GM12865 (cell line): ENCODE results near the gene ZNF132.

Source experiments
- DNase-seq: peaks from one replicate; pipeline ENCODE4 v3.0.0; 2010; ENCODE audit warnings: low read depth
- H3K4me3 ChIP-seq: 2 replicates; pipeline ENCODE4 v1.5.1; 2011; ENCODE audit warnings: mild to moderate bottlenecking, low read depth, low read length, control low read depth
- TF ChIP-seq, protein P1 (sequence below): IDR thresholded peaks from 2 replicates; pipeline ENCODE4 v1.5.1; 2011; ENCODE audit warnings: low read length, control low read depth, low read depth, inconsistent platforms; ENCODE audit not compliant: insufficient read depth; ENCODE audit errors: missing control alignments

Gene ZNF132

GRCh38 chr19:58466760-58467589 lies 27.0 kb upstream of the ZNF132 start, which contains the start of gene ZNF324:
TSS of gene ZNF324 (plus strand) at chr19:58467080. CDS start at chr19:58469186, 2,106 bp downstream.
- H3K4me3 ChIP-seq, result peak within 1 kb of the TSS; percentile 76
- TF ChIP-seq, protein P1, sequence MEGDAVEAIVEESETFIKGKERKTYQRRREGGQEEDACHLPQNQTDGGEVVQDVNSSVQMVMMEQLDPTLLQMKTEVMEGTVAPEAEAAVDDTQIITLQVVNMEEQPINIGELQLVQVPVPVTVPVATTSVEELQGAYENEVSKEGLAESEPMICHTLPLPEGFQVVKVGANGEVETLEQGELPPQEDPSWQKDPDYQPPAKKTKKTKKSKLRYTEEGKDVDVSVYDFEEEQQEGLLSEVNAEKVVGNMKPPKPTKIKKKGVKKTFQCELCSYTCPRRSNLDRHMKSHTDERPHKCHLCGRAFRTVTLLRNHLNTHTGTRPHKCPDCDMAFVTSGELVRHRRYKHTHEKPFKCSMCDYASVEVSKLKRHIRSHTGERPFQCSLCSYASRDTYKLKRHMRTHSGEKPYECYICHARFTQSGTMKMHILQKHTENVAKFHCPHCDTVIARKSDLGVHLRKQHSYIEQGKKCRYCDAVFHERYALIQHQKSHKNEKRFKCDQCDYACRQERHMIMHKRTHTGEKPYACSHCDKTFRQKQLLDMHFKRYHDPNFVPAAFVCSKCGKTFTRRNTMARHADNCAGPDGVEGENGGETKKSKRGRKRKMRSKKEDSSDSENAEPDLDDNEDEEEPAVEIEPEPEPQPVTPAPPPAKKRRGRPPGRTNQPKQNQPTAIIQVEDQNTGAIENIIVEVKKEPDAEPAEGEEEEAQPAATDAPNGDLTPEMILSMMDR, result no peak
- peak; percentile 98 for DNase-seq

GRCh38 chr19:58466089-58466759 lies 26.3 kb upstream of the ZNF132 start:
- no peak for DNase-seq
- TF ChIP-seq, protein P1, result no peak

GRCh38 chr19:58460039-58460438 lies 20.1 kb upstream of the ZNF132 start:
- DNase-seq, result no peak
- H3K4me3 ChIP-seq, result no peak overlapping the region
- TF ChIP-seq, protein P1, result no peak

More at GRCh38 chr19:58466089-58466759, 26.3 kb upstream of the ZNF132 start:
- H3K4me3 ChIP-seq, result peak overlapping the region; percentile 28

DNA sequence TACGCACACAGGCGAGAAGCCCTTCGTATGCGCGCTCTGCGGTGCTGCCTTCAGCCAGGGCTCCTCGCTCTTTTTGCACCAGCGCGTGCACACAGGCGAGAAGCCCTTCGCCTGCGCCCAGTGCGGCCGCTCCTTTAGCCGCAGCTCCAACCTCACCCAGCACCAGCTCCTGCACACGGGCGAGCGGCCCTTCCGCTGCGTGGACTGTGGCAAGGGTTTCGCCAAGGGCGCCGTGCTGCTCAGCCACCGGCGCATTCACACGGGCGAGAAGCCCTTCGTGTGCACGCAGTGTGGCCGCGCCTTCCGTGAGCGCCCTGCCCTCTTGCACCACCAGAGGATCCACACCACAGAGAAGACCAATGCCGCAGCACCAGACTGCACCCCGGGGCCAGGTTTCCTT lies 16.2 kb upstream of the ZNF132 start:
- no peak for DNase-seq
- TF ChIP-seq, protein P1, result no peak
- no peak overlapping the region for H3K4me3 ChIP-seq

DNA sequence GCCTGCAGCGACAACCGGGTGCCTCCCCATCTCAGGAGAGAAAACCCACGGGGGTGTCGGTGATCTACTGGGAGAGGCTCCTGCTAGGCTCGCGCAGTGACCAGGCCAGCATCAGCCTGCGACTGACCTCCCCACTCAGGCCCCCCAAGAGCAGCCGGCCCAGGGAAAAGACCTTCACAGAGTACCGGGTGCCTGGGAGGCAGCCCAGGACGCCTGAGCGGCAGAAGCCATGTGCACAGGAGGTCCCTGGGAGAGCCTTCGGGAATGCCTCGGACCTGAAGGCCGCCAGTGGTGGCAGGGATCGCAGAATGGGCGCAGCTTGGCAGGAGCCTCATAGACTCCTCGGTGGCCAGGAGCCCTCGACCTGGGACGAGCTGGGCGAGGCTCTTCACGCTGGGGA lies 15.4 kb upstream of the ZNF132 start:
- TF ChIP-seq, protein P1, result no peak
- DNase-seq, result no peak
- no peak overlapping the region for H3K4me3 ChIP-seq

DNA sequence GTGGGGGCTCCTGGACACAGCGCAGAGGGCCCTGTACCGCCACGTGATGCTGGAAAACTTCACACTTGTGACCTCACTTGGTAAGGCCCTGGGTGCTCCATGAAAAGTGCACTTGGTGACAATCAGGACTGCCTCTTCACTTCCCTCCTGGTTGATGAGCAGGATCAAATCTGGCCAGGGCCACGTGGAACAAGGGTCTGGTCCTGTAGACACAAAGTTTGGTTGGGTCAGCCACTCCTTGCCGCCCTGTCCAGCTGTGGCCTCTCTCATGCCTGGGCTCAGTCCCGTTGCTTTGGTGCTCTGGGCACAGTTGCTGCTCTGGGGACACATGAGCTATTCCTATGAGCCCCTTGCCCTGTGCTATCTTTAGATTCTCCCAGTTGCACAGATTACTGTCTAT lies 13.8 kb upstream of the ZNF132 start:
- H3K4me3 ChIP-seq, result no peak overlapping the region
- TF ChIP-seq, protein P1, result no peak
- DNase-seq, result no peak
